ENCODE data around the gene UTP11.

DNA sequence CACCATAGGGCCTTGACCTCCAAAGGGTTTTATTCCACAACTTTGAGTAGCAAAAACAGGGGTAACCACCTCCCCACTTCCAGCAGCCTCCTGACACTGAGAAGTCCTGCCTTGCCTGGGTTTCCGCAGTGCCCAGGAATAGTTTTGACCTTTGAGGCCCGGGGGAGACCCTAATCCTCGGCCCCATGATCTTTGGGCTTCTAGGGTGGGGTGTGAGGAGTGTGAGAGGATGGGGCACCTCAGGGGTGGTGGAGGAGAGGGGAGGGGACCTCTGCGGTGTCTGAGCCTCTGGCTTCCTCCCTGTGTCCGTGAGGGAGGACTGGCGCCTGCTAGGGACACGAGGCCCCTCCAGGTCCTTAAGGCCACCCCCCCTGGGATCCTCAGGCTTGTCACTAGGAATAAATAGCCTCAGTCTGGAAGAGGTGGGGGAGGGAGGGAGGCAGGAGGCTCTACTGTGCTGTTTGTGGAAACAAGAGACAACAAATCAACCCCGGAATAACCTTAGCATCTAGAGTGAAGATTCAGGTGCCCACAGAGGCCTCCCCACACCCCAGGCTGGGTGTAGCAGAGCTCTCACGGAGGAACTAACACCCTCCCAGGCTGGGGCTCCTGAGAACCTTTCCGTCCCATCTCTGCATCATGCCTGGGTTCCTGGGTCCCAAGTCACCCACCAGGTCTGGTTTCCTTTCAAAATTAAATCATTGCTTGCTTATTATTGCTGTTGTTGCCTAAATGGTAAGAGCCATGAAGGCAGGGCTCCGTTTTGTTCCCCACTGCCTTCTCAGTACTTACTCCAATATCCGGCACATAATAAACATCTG, 6.3 kb upstream of the UTP11 start:
- no peak for TF ChIP-seq POU2F2 (IDR thresholded peaks at IDR 0.05; ENCODE audit: low read depth, low read length)
- TF ChIP-seq POLR2A (IDR thresholded peaks at IDR 0.05; ENCODE audit: low read depth, low read length): no peak
- TF ChIP-seq POLR2AphosphoS5 (IDR thresholded peaks at IDR 0.05; ENCODE audit: low read depth, low read length): no peak
- TF ChIP-seq TAF1 (IDR thresholded peaks at IDR 0.05; ENCODE audit: low read depth, low read length): no peak
- TF ChIP-seq PAX5 (IDR thresholded peaks at IDR 0.05; ENCODE audit: insufficient read depth, low read length, severe bottlenecking): no peak
